ENCODE results near the gene ARIH2.

GRCh38 chr3:48980295-48980694, 61.7 kb downstream of the ARIH2 start:
- TF ChIP-seq CTCF (conservative IDR thresholded peaks at IDR 0.05; ENCODE audit: low read depth in 2 of 2) = no peak
- TF ChIP-seq, protein P1, sequence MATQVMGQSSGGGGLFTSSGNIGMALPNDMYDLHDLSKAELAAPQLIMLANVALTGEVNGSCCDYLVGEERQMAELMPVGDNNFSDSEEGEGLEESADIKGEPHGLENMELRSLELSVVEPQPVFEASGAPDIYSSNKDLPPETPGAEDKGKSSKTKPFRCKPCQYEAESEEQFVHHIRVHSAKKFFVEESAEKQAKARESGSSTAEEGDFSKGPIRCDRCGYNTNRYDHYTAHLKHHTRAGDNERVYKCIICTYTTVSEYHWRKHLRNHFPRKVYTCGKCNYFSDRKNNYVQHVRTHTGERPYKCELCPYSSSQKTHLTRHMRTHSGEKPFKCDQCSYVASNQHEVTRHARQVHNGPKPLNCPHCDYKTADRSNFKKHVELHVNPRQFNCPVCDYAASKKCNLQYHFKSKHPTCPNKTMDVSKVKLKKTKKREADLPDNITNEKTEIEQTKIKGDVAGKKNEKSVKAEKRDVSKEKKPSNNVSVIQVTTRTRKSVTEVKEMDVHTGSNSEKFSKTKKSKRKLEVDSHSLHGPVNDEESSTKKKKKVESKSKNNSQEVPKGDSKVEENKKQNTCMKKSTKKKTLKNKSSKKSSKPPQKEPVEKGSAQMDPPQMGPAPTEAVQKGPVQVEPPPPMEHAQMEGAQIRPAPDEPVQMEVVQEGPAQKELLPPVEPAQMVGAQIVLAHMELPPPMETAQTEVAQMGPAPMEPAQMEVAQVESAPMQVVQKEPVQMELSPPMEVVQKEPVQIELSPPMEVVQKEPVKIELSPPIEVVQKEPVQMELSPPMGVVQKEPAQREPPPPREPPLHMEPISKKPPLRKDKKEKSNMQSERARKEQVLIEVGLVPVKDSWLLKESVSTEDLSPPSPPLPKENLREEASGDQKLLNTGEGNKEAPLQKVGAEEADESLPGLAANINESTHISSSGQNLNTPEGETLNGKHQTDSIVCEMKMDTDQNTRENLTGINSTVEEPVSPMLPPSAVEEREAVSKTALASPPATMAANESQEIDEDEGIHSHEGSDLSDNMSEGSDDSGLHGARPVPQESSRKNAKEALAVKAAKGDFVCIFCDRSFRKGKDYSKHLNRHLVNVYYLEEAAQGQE (IDR thresholded peaks at IDR 0.05; ENCODE audit: unreplicated experiment) = no peak
- TF ChIP-seq EZH2 (IDR thresholded peaks at IDR 0.05; ENCODE audit: low read depth, unreplicated experiment) = no peak
- no peak for TF ChIP-seq ZNF331 (CRISPR knock-in tag; IDR thresholded peaks at IDR 0.05; ENCODE audit: low read depth)
- TF ChIP-seq POLR2AphosphoS5 (IDR thresholded peaks at IDR 0.05; ENCODE audit: low read depth) = no peak
- TF ChIP-seq CREB1 (CRISPR knock-in tag; IDR thresholded peaks at IDR 0.05; ENCODE audit: low read depth) = no peak
- TF ChIP-seq EZH2phosphoT487 (IDR thresholded peaks at IDR 0.05; ENCODE audit: unreplicated experiment) = no peak
- TF ChIP-seq, protein P2, sequence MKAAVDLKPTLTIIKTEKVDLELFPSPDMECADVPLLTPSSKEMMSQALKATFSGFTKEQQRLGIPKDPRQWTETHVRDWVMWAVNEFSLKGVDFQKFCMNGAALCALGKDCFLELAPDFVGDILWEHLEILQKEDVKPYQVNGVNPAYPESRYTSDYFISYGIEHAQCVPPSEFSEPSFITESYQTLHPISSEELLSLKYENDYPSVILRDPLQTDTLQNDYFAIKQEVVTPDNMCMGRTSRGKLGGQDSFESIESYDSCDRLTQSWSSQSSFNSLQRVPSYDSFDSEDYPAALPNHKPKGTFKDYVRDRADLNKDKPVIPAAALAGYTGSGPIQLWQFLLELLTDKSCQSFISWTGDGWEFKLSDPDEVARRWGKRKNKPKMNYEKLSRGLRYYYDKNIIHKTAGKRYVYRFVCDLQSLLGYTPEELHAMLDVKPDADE (IDR thresholded peaks at IDR 0.05) = no peak
- no peak for TF ChIP-seq JUNB (IDR thresholded peaks at IDR 0.05; ENCODE audit: unreplicated experiment)
- TF ChIP-seq STAT1 (IDR thresholded peaks at IDR 0.05; ENCODE audit: unreplicated experiment) = no peak
- TF ChIP-seq, protein P3, sequence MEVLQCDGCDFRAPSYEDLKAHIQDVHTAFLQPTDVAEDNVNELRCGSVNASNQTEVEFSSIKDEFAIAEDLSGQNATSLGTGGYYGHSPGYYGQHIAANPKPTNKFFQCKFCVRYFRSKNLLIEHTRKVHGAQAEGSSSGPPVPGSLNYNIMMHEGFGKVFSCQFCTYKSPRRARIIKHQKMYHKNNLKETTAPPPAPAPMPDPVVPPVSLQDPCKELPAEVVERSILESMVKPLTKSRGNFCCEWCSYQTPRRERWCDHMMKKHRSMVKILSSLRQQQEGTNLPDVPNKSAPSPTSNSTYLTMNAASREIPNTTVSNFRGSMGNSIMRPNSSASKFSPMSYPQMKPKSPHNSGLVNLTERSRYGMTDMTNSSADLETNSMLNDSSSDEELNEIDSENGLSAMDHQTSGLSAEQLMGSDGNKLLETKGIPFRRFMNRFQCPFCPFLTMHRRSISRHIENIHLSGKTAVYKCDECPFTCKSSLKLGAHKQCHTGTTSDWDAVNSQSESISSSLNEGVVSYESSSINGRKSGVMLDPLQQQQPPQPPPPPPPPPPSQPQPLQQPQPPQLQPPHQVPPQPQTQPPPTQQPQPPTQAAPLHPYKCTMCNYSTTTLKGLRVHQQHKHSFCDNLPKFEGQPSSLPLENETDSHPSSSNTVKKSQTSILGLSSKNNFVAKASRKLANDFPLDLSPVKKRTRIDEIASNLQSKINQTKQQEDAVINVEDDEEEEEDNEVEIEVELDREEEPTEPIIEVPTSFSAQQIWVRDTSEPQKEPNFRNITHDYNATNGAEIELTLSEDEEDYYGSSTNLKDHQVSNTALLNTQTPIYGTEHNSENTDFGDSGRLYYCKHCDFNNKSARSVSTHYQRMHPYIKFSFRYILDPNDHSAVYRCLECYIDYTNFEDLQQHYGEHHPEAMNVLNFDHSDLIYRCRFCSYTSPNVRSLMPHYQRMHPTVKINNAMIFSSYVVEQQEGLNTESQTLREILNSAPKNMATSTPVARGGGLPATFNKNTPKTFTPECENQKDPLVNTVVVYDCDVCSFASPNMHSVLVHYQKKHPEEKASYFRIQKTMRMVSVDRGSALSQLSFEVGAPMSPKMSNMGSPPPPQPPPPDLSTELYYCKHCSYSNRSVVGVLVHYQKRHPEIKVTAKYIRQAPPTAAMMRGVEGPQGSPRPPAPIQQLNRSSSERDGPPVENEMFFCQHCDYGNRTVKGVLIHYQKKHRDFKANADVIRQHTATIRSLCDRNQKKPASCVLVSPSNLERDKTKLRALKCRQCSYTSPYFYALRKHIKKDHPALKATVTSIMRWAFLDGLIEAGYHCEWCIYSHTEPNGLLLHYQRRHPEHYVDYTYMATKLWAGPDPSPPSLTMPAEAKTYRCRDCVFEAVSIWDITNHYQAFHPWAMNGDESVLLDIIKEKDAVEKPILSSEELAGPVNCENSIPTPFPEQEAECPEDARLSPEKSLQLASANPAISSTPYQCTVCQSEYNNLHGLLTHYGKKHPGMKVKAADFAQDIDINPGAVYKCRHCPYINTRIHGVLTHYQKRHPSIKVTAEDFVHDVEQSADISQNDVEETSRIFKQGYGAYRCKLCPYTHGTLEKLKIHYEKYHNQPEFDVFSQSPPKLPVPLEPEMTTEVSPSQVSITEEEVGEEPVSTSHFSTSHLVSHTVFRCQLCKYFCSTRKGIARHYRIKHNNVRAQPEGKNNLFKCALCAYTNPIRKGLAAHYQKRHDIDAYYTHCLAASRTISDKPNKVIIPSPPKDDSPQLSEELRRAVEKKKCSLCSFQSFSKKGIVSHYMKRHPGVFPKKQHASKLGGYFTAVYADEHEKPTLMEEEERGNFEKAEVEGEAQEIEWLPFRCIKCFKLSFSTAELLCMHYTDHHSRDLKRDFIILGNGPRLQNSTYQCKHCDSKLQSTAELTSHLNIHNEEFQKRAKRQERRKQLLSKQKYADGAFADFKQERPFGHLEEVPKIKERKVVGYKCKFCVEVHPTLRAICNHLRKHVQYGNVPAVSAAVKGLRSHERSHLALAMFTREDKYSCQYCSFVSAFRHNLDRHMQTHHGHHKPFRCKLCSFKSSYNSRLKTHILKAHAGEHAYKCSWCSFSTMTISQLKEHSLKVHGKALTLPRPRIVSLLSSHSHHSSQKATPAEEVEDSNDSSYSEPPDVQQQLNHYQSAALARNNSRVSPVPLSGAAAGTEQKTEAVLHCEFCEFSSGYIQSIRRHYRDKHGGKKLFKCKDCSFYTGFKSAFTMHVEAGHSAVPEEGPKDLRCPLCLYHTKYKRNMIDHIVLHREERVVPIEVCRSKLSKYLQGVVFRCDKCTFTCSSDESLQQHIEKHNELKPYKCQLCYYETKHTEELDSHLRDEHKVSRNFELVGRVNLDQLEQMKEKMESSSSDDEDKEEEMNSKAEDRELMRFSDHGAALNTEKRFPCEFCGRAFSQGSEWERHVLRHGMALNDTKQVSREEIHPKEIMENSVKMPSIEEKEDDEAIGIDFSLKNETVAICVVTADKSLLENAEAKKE (CRISPR knock-in tag; IDR thresholded peaks at IDR 0.05) = no peak
